ENCODE results near the gene STRIT1.

The STRIT1 gene

DNA sequence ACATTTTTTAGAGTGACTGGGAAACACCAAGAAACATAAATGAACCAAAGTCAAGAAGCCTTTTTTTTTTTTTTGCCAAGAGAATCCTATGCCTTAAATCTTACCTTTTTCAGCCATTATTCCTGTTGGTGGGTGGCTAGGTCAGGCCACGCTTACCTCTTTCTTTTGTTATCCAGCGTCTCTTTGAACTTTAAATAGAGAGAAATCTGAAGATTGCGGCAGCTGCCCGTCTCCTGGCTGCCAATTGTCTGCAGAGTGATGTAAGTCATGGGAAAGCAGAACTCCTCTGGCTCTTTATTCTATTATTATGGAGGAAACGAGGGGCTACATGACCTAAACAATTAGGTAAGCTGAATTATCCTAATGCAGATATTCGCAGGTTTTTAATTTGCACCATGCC, at the start of gene STRIT1:
STRIT1 (minus strand) TSS at position 168 of the 400 bp plus-strand sequence.
- Histone ChIP-seq H3K9me3 (peaks cover 21% of the 10 kb centered on the region), H3K4me2 (no peak within 1 kb of the TSS), H3K9ac (no peak within 1 kb of the TSS), H3K4me1 (no peaks in the 10 kb centered on the region), H3K27me3 (no peaks in the 10 kb centered on the region), H3K27ac (no peak within 1 kb of the TSS), H4K20me1 (no peaks in the 10 kb centered on the region), H3K4me3 (no peak within 1 kb of the TSS), H3K36me3 (no peaks in the 10 kb centered on the region)
- TF ChIP-seq Cebpa-rat (IDR thresholded peaks at IDR 0.05), result no peak

DNA sequence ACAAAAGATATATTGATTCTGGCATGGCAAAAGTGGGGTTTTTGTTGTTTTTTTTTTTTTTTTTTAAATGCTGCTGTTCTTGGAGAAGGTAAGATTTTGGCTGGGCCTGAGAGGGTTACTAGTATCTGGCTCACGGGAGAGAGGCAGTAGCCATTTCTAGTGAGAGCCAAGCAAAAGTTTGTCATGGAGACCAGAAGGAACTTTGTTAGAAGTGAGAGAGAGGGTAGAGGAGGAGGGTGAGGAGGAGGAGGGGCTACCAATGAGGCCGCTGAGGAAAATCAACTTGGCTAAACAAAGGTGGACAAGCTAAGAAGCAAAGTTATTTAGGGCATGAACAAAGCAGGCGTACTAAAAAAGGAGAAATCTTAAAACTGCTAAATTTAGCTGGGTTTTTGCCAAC, 48.9 kb upstream of the STRIT1 start:
- H3K4me3 ChIP-seq, result no peak overlapping the region
- H3K9me3 ChIP-seq, result no peaks in the 10 kb centered on the region
- no peaks in the 10 kb centered on the region for H3K27me3 ChIP-seq
- H3K9ac ChIP-seq, result no peak overlapping the region
- no peak overlapping the region for H3K27ac ChIP-seq
- no peak overlapping the region for H3K4me2 ChIP-seq
- TF ChIP-seq Cebpa-rat (IDR thresholded peaks at IDR 0.05), result no peak
- no peaks in the 10 kb centered on the region for H4K20me1 ChIP-seq
- H3K36me3 ChIP-seq, result no peaks in the 10 kb centered on the region
- H3K4me1 ChIP-seq, result no peaks in the 10 kb centered on the region

DNA sequence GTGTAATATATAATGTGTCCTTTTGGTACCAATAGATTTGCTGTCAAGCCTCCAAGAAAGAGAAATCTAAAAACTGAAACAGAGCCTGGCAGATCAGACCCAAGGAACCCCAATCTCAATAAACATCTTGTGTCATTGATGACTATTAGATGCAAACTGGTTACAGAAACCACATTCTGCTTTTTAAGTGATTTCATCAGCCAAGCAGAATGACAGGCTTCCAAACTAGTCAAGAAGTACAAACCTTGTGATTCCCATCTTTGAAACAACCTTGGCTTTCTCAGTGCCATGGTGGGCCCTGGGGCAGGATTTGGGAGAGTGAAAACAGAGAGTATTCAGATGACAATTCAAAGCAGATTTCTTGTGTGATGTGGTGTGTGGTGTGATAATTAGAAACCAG, 45.6 kb upstream of the STRIT1 start:
- TF ChIP-seq Cebpa-rat (IDR thresholded peaks at IDR 0.05), result no peak
- H3K4me1 ChIP-seq, result peaks cover 17% of the 10 kb centered on the region
- no peaks in the 10 kb centered on the region for H4K20me1 ChIP-seq
- no peaks in the 10 kb centered on the region for H3K27me3 ChIP-seq
- H3K4me2 ChIP-seq, result no peak overlapping the region
- H3K9me3 ChIP-seq, result no peaks in the 10 kb centered on the region
- no peak overlapping the region for H3K9ac ChIP-seq
- no peaks in the 10 kb centered on the region for H3K36me3 ChIP-seq
- H3K27ac ChIP-seq, result no peak overlapping the region
- H3K4me3 ChIP-seq, result no peak overlapping the region

DNA sequence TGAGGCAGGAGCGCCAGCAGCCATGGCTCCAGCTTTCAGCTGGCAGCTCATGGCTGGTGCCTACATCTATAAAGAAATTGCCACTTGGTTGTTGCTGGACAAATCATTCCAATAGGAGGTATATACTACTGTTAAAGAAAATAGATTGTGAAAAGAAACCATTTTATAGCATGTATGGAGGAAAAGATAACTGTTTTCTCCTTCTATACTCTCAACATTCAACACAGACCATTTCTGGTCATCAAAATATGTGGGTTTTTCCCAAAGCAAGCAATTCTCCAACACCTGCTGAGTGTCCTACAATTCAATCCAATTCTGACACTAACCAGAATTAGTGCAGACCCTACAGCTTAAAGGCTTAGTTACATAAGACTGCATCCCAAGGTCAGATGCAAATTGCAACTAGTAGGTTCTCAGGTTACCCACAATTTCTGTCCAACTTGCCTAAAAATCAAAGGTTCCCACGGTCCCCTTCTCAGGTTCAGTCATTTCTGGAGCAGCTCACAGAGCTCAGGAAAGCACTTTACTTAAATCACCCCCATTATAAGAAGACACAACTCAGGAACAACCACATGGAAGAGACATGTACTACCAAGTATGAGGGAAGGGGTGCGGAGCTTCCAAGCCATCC, 42.4 kb upstream of the STRIT1 start:
- no peaks in the 10 kb centered on the region for H3K36me3 ChIP-seq
- H3K27ac ChIP-seq, result peak overlapping the region; percentile 19; the same call in 1 of the 2 replicates
- no peak overlapping the region for H3K9ac ChIP-seq
- H3K4me2 ChIP-seq, result peak overlapping the region; percentile 41
- no peak overlapping the region for H3K4me3 ChIP-seq
- H3K9me3 ChIP-seq, result no peaks in the 10 kb centered on the region
- TF ChIP-seq Cebpa-rat (IDR thresholded peaks at IDR 0.05), result no peak
- no peaks in the 10 kb centered on the region for H3K27me3 ChIP-seq
- peaks cover 19% of the 10 kb centered on the region for H3K4me1 ChIP-seq
- no peaks in the 10 kb centered on the region for H4K20me1 ChIP-seq

DNA sequence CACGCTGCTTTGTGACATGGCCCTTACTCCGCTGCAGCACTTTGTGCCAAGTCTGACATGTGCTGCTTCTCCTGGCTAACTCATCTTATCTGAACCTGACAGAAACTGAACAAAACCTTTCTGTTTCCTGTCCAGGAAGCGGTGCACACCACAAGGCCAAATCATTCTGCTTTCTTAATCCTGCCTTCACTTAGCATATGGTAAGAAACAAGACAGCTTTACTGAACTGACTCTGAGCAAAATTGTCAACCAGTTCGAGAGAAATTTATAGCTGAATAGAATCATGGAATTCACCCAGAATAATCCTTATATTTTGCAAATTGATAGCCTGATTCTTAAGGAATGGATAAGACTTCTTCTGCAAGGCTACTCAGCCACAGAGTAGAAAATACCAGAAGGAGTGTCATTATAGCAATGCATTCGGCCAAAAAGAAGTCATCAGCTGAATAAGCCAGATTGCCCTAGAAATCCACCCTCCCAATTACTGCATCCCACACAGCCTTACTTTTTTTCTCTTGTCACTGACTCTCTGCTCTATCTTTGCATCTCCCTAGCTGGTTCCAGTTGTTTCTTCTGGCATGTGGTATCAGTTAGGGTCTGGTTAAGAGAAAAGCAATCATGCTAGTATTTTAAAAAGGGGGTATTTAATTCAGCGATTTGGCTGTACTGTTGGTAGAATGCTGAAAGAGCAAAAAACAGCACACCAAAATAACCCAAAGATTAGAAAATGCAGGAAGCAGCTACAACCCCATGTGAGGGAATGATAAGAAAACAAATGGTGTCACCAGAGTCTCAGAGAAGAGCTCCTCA, 41.6 kb upstream of the STRIT1 start:
- Histone ChIP-seq H4K20me1 (no peaks in the 10 kb centered on the region), H3K27ac (peak overlapping the region; percentile 19; the same call in 1 of the 2 replicates), H3K4me3 (no peak overlapping the region), H3K9ac (0 out of 2 replicates have a peak overlapping the region, but pooled peaks have one; percentile 12), H3K36me3 (no peaks in the 10 kb centered on the region), H3K4me2 (peak overlapping the region; percentile 41), H3K4me1 (peaks cover 19% of the 10 kb centered on the region), H3K9me3 (no peaks in the 10 kb centered on the region), H3K27me3 (no peaks in the 10 kb centered on the region)
- TF ChIP-seq Cebpa-rat (IDR thresholded peaks at IDR 0.05), result no peak

DNA sequence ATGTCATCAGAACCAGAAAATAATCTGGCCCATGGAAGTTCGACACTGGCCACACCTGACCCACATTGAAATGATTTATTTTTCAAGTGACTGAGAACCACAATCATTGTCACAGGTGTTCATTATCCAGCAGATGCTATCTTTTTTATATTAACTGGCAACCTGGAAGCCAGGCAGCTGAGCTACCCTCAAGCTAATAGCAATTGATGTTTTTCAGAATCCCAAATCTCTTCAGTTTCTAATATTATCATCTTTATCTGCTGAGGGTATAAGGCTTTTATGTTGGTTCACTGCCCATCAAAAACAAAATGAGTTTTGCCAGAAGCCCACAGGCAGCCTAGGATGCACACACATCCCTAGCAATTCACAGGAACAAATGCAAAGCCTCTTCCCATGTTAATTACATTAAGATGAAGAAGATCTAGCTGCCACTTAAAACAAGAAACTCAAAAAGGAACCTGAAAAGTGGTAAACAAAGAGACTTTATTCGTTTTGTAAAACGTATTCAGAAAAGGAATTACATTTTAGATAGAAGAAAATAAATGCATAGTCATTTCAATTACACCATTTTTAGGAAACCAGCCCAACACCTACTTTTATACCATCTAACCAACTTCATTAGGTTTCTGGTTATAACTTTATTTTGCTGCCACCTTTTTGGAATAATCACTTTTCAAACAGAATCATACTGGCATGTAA, 40.9 kb upstream of the STRIT1 start:
- Histone ChIP-seq H4K20me1 (no peaks in the 10 kb centered on the region), H3K4me2 (peak overlapping the region; percentile 41), H3K4me3 (no peak overlapping the region), H3K27ac (peak overlapping the region; percentile 19; the same call in 1 of the 2 replicates), H3K27me3 (no peaks in the 10 kb centered on the region), H3K4me1 (peaks cover 19% of the 10 kb centered on the region), H3K9ac (no peak overlapping the region), H3K36me3 (no peaks in the 10 kb centered on the region), H3K9me3 (no peaks in the 10 kb centered on the region)
- TF ChIP-seq Cebpa-rat (IDR thresholded peaks at IDR 0.05), result no peak

DNA sequence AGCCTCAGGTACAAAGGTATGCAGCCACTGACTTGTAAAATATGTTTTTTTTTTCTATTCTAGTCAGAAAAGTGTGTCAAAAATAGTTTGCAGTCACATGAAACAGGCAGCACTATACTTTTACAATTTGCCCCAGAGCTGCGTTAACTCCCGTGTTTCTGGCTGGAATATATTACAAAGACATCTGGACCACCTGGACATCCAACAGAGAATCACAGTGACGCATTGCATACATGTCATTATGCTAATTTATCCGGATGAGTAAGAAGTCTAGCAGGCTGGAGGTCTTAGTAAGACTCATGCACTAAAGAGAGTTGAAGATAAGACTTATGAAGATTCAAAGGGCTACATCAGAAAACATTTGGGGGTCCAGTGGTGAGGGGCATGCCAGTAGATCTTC, 39.2 kb upstream of the STRIT1 start:
- Histone ChIP-seq H3K4me2 (no peak overlapping the region), H3K36me3 (no peaks in the 10 kb centered on the region), H3K9ac (no peak overlapping the region), H3K4me3 (no peak overlapping the region), H3K4me1 (peaks cover 19% of the 10 kb centered on the region), H4K20me1 (no peaks in the 10 kb centered on the region), H3K27me3 (no peaks in the 10 kb centered on the region), H3K27ac (no peak overlapping the region), H3K9me3 (no peaks in the 10 kb centered on the region)
- TF ChIP-seq Cebpa-rat (IDR thresholded peaks at IDR 0.05), result no peak

DNA sequence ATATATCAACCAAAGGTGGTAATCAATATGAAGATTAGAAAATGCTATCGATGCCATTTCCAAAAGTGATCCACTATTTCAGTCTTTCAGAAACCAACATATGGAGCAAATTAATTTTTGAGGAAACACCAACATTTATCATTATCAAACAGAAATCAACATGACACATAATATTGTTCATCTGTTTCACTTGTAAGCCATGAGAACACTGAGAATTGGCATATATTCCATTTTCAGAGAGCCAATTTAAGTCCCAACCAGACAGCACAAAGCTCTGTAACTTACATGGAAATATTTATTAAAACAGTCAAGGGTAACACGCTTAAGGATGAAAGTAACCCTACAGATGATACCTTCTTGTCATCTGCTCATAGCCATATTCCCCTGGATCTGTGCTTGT, 37.6 kb upstream of the STRIT1 start:
- H3K4me3 ChIP-seq, result no peak overlapping the region
- H3K4me2 ChIP-seq, result no peak overlapping the region
- no peaks in the 10 kb centered on the region for H3K27me3 ChIP-seq
- H3K36me3 ChIP-seq, result no peaks in the 10 kb centered on the region
- no peak overlapping the region for H3K9ac ChIP-seq
- no peaks in the 10 kb centered on the region for H3K9me3 ChIP-seq
- H3K27ac ChIP-seq, result no peak overlapping the region
- peaks cover 19% of the 10 kb centered on the region for H3K4me1 ChIP-seq
- TF ChIP-seq Cebpa-rat (IDR thresholded peaks at IDR 0.05), result no peak
- no peaks in the 10 kb centered on the region for H4K20me1 ChIP-seq

DNA sequence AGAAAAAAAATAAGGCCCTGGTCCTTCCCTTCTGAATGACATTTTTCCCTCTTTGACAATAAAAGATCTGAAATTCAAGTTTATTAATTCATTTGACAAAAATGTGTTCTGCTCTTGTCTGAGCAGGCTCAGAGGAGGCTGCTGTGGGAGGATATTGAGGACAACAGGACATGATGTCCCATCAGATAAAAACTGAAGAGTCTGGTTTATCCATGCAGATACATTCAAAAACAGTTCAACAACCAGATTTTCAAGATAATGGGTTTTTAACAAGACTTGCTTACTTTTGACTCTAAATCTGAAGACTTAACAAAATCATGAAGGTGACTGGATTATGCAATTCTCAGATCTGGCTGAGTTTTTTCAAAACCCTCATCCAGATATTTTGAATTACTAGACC, 36.9 kb upstream of the STRIT1 start:
- no peak for TF ChIP-seq Cebpa-rat (IDR thresholded peaks at IDR 0.05)
- Histone ChIP-seq H3K9me3 (no peaks in the 10 kb centered on the region), H3K27ac (no peak overlapping the region), H4K20me1 (no peaks in the 10 kb centered on the region), H3K9ac (no peak overlapping the region), H3K4me2 (no peak overlapping the region), H3K4me3 (no peak overlapping the region), H3K27me3 (no peaks in the 10 kb centered on the region), H3K36me3 (no peaks in the 10 kb centered on the region), H3K4me1 (peaks cover 15% of the 10 kb centered on the region)
